Left colon (tissue), 2 donors: ENCODE results near the gene PCDHB2. TPM values are rescaled to one million over a fixed set of nuclear protein-coding genes. Genes with fewer than 3 reads are reported as not detected.
"Not testable (repeated sequence)": the region's sequence is repeated elsewhere in the genome, so short reads cannot be mapped to it uniquely, and the experiment has no call there.

ENCODE experiments used
- ATAC-seq: fragments of 200-7000 bp; cut with Tn5 transposase; one replicate; pipeline ENCODE4 v1.9.1; 2020; ENCODE audit warnings: mild to moderate bottlenecking, moderate library complexity
- DNase-seq, 2 donors: peaks; one replicate each; pipeline ENCODE4 v3.0.0-alpha.2; 2020
- intact Hi-C, 2 donors: fragments of 100-400 bp; cut with DNase I in 1 of 2; cut with micrococcal nuclease in 1 of 2; formaldehyde crosslinking; loops; one replicate each; pipeline versions ENCODE4 v1.11.2 to v1.14.0; 2022; cut with DNase I, micrococcal nuclease
- total RNA-seq, 2 donors: library from RNA; stranded (reverse); fragmentation: NEBNext Ultra II Directional; extraction: Animal tissue kit (Norgen Biotek cat#: 25700); gene quantifications; one replicate each; pipeline ENCODE4 v1.2.1, GENCODE V29; 2021
- donor health status: DM: no; HTN: no; CAD: no.
- donor health status: DM: yes; HTN: yes; CAD: no.

PCDHB2 gene
- total RNA-seq, 2 donors from 2014 or later: 1.1 to 1.2 TPM

DNA sequence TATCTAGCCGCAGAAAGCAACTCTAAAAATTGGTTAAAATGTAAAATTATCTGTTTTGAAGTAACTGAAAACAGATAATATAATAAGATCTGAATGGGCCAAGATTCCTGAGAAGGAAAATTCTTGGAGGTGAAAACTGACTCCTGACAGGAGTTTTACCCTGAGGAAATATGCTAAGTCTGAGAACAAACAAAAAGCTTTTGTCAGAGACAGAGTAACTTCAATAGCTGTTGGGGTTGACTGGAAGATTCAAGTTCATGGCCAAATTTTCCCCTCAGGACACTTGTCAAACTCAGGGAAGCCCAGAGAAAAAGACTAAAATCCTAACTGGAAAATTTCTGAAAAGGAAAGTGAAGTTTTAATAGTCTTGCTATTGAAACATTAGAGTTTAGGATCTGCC is 32.9 kb downstream of the PCDHB2 start:
- no peak for DNase-seq
- ATAC-seq: no peak
- intact Hi-C loops: no loop called here

DNA sequence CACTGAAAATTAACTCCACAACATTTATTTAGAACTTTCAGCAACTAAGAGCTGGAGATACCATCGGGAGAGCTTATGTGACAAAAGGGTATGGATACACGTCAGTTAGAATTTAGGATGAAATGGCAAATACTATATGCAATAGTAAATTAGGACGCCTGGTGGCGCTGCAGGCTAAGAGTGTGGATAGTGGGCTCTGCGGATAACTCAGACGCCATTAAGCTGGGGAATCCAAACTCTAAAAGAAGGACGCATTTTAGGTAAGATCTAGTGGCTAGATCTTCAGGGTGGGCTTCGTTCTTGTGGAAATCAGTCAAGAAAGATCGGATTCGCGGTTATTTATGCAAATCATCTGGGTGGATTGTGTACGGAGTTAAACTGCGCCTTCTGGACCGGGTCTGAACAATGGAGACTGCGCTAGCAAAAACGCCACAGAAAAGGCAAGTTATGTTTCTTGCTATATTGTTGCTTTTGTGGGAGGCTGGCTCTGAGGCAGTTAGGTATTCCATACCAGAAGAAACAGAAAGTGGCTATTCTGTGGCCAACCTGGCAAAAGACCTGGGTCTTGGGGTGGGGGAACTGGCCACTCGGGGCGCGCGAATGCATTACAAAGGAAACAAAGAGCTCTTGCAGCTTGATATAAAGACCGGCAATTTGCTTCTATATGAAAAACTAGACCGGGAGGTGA is 40.8 kb downstream of the PCDHB2 start, which contains the start of gene PCDHB5:
Gene PCDHB5, plus strand, starts transcription at position 177 of the 688 bp plus-strand sequence. Its CDS starts 229 bp downstream, at position 406.
- intact Hi-C loops: no loop called here
- no peak for ATAC-seq
- DNase-seq: no peak

DNA sequence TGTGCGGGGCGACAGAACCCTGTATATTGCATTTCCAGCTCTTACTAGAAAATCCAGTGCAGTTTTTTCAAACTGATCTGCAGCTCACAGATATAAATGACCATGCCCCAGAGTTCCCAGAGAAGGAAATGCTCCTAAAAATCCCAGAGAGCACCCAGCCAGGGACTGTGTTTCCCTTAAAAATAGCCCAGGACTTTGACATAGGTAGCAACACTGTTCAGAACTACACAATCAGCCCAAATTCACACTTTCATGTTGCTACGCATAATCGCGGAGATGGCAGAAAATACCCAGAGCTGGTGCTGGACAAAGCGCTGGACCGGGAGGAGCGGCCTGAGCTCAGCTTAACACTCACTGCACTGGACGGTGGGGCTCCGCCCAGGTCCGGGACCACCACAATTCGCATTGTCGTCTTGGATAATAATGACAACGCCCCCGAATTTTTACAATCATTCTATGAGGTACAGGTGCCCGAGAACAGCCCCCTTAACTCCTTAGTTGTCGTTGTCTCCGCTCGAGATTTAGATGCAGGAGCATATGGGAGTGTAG is 41.4 kb downstream of the PCDHB2 start:
- DNase-seq (no peak), ATAC-seq (no peak)
- intact Hi-C loops: no loop called here

DNA sequence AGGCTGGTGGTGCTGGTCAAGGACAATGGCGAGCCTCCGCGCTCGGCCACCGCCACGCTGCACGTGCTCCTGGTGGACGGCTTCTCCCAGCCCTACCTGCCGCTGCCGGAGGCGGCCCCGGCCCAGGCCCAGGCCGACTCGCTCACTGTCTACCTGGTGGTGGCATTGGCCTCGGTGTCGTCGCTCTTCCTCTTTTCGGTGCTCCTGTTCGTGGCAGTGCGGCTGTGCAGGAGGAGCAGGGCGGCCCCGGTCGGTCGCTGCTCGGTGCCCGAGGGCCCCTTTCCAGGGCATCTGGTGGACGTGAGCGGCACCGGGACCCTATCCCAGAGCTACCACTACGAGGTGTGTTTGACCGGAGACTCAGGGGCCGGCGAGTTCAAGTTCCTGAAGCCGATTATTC is 42.9 kb downstream of the PCDHB2 start:
- intact Hi-C loops, DNase-seq, ATAC-seq: not testable (repeated sequence)

Other genes with a start within 250 kb of the PCDHB2 start
- under 1 TPM; 0.08 to 0.15 TPM for gene PCDHA9, start 246.2 kb upstream of the PCDHB2 start, total RNA-seq
- gene PCDHA10, start 238.7 kb upstream of the PCDHB2 start, total RNA-seq: under 1 TPM; 0.20 to 0.24 TPM
- under 1 TPM; 0.08 to 0.09 TPM for gene PCDHA11, start 225.7 kb upstream of the PCDHB2 start, total RNA-seq
- gene PCDHA12, start 219.3 kb upstream of the PCDHB2 start, total RNA-seq: under 1 TPM; 0.08 to 0.18 TPM
- under 1 TPM in 1 of 2 donors, not detected in 1; 0.12 TPM for gene PCDHA13, start 212.5 kb upstream of the PCDHB2 start, total RNA-seq
- under 1 TPM; 0.15 to 0.28 TPM for gene PCDHAC1, start 168.3 kb upstream of the PCDHB2 start, total RNA-seq
- gene PCDHAC2, start 128.1 kb upstream of the PCDHB2 start, total RNA-seq: under 1 TPM; 0.47 to 0.58 TPM
- gene PCDHB1, start 43.2 kb upstream of the PCDHB2 start, total RNA-seq: not detected
- gene PCDHB3, start 5.9 kb downstream of the PCDHB2 start, total RNA-seq: 1 to 10 TPM in 1 of 2 donors, under 1 TPM in 1; 0.73 to 1.4 TPM
- gene PCDHB4, start 27.2 kb downstream of the PCDHB2 start, total RNA-seq: under 1 TPM; 0.46 to 0.81 TPM
- under 1 TPM; 0.31 to 0.56 TPM for gene PCDHB5, start 40.6 kb downstream of the PCDHB2 start, total RNA-seq
- under 1 TPM in 1 of 2 donors, not detected in 1; 0.11 TPM for gene PCDHB6, start 55.4 kb downstream of the PCDHB2 start, total RNA-seq
- under 1 TPM; 0.12 to 0.34 TPM for gene PCDHB7, start 78.0 kb downstream of the PCDHB2 start, total RNA-seq
- under 1 TPM; 0.59 to 0.67 TPM for gene PCDHB8, start 83.2 kb downstream of the PCDHB2 start, total RNA-seq
- gene PCDHB16, start 87.8 kb downstream of the PCDHB2 start, total RNA-seq: 1 to 10 TPM in 1 of 2 donors, under 1 TPM in 1; 0.34 to 1.2 TPM
- gene PCDHB9, start 92.5 kb downstream of the PCDHB2 start, total RNA-seq: under 1 TPM; 0.34 to 0.61 TPM
- under 1 TPM; 0.40 to 0.56 TPM for gene PCDHB10, start 97.7 kb downstream of the PCDHB2 start, total RNA-seq
- gene PCDHB11, start 105.0 kb downstream of the PCDHB2 start, total RNA-seq: 1 to 10 TPM in 1 of 2 donors, under 1 TPM in 1; 0.82 to 1.4 TPM
- under 1 TPM; 0.24 to 0.42 TPM for gene PCDHB12, start 114.1 kb downstream of the PCDHB2 start, total RNA-seq
- 1 to 10 TPM; 1.3 to 2.0 TPM for gene PCDHB13, start 119.3 kb downstream of the PCDHB2 start, total RNA-seq
- gene PCDHB14, start 128.7 kb downstream of the PCDHB2 start, total RNA-seq: 1 to 10 TPM; 1.2 to 1.7 TPM
- gene PCDHB15, start 150.8 kb downstream of the PCDHB2 start, total RNA-seq: 1 to 10 TPM in 1 of 2 donors, under 1 TPM in 1; 0.49 to 1.1 TPM
- 1 to 10 TPM in 1 of 2 donors, under 1 TPM in 1; 0.95 to 1.4 TPM for gene SLC25A2, start 209.4 kb downstream of the PCDHB2 start, total RNA-seq
- gene TAF7, start 226.2 kb downstream of the PCDHB2 start, total RNA-seq: 10 to 100 TPM; 52.3 to 66.1 TPM
- under 1 TPM; 0.31 TPM for gene PCDHGA1, start 235.9 kb downstream of the PCDHB2 start, total RNA-seq
- under 1 TPM; 0.31 to 0.75 TPM for gene PCDHGA2, start 244.1 kb downstream of the PCDHB2 start, total RNA-seq
- gene PCDHGA3, start 249.2 kb downstream of the PCDHB2 start, total RNA-seq: under 1 TPM; 0.21 to 0.39 TPM